WTC11 (cell line): ENCODE measurements around the gene PLAA. TPM values are rescaled to one million over a fixed set of nuclear protein-coding genes. Genes with fewer than 3 reads are reported as not detected.

Experiments
- CREB1 ChIP-seq: sonication (generic); formaldehyde crosslinking; IDR thresholded peaks from 2 replicates; pipeline ENCODE4 v1.8.0; 2023; ENCODE audit warnings: mild to moderate bottlenecking, missing genetic modification reagents
- CREM ChIP-seq: sonication (generic); formaldehyde crosslinking; IDR thresholded peaks from 2 replicates; pipeline ENCODE4 v1.8.1; 2022; ENCODE audit warnings: mild to moderate bottlenecking, missing genetic modification reagents, moderate library complexity
- ELF4 ChIP-seq: sonication (generic); formaldehyde crosslinking; IDR thresholded peaks from 2 replicates; pipeline ENCODE4 v1.8.1; 2022; ENCODE audit warnings: low read depth, mild to moderate bottlenecking, moderate library complexity, missing genetic modification reagents
- EMX1 ChIP-seq: fragments of 250-450 bp; sonication (Bioruptor Pico); IDR thresholded peaks from 2 replicates; pipeline ENCODE4 v1.8.0; 2021; ENCODE audit warnings: mild to moderate bottlenecking
- ESRRA ChIP-seq: sonication (generic); formaldehyde crosslinking; IDR thresholded peaks from 2 replicates; pipeline ENCODE4 v1.8.1; 2022; ENCODE audit warnings: mild to moderate bottlenecking, missing genetic modification reagents, borderline replicate concordance
- FOXK1 ChIP-seq: sonication (generic); formaldehyde crosslinking; IDR thresholded peaks from 2 replicates; pipeline ENCODE4 v1.8.0; 2022; ENCODE audit warnings: mild to moderate bottlenecking, moderate library complexity, missing genetic modification reagents
- FOXP1 ChIP-seq: sonication (generic); formaldehyde crosslinking; IDR thresholded peaks from 2 replicates; pipeline ENCODE4 v1.8.0; 2022; ENCODE audit warnings: missing genetic modification reagents, mild to moderate bottlenecking, moderate library complexity, borderline replicate concordance
- GTF2I ChIP-seq: fragments of 250-450 bp; sonication (Bioruptor Pico); conservative IDR thresholded peaks from 2 replicates; pipeline ENCODE4 v1.4.0; 2021; ENCODE audit warnings: mild to moderate bottlenecking
- IRF2 ChIP-seq: sonication (generic); formaldehyde crosslinking; IDR thresholded peaks from 2 replicates; pipeline ENCODE4 v1.8.0; 2022; ENCODE audit warnings: low read depth, missing genetic modification reagents, borderline replicate concordance
- MYBL2 ChIP-seq: sonication (generic); formaldehyde crosslinking; IDR thresholded peaks from 2 replicates; pipeline ENCODE4 v1.8.1; 2023; ENCODE audit warnings: mild to moderate bottlenecking, moderate library complexity, missing genetic modification reagents
- NR2C2 ChIP-seq: sonication (generic); formaldehyde crosslinking; IDR thresholded peaks from 2 replicates; pipeline ENCODE4 v1.8.0; 2022; ENCODE audit warnings: mild to moderate bottlenecking, missing genetic modification reagents
- OVOL2 ChIP-seq: fragments of 250-450 bp; sonication (Bioruptor Pico); IDR thresholded peaks from 2 replicates; pipeline ENCODE4 v1.9.0; 2021; ENCODE audit warnings: mild to moderate bottlenecking, borderline replicate concordance
- SMAD3 ChIP-seq: sonication (generic); formaldehyde crosslinking; IDR thresholded peaks from 2 replicates; pipeline ENCODE4 v1.8.0; 2022; ENCODE audit warnings: missing genetic modification reagents, mild to moderate bottlenecking, borderline replicate concordance
- SMAD4 ChIP-seq: sonication (generic); formaldehyde crosslinking; IDR thresholded peaks from 2 replicates; pipeline ENCODE4 v1.8.0; 2022; ENCODE audit warnings: mild to moderate bottlenecking, missing genetic modification reagents
- TEAD4 ChIP-seq: sonication (generic); formaldehyde crosslinking; IDR thresholded peaks from 2 replicates; pipeline ENCODE4 v1.8.0; 2022; ENCODE audit warnings: mild to moderate bottlenecking, missing genetic modification reagents
- ZNF416 ChIP-seq: fragments of 250-450 bp; sonication (Bioruptor Pico); IDR thresholded peaks from 2 replicates; pipeline ENCODE4 v1.9.0; 2021; ENCODE audit warnings: mild to moderate bottlenecking, inconsistent platforms
- ZNF423 ChIP-seq: fragments of 250-450 bp; sonication (Bioruptor Pico); IDR thresholded peaks from 2 replicates; pipeline ENCODE4 v2.1.2; 2022; ENCODE audit warnings: mild to moderate bottlenecking, moderate library complexity
- ZNF671 ChIP-seq: fragments of 250-450 bp; sonication (Bioruptor Pico); IDR thresholded peaks from 2 replicates; pipeline ENCODE4 v1.8.0; 2021; ENCODE audit warnings: mild to moderate bottlenecking
- total RNA-seq: library from RNA; stranded (reverse); gene quantifications from 3 replicates; pipeline ENCODE4 v1.2.3, GENCODE V29; 2021
- TF ChIP-seq, protein P1 (sequence below): sonication (generic); formaldehyde crosslinking; IDR thresholded peaks from 2 replicates; pipeline ENCODE4 v1.8.1; 2022; ENCODE audit warnings: low read depth, missing genetic modification reagents, borderline replicate concordance
- TF ChIP-seq, protein P2 (sequence below): sonication (generic); formaldehyde crosslinking; IDR thresholded peaks from 2 replicates; pipeline ENCODE4 v1.8.1; 2022; ENCODE audit warnings: low read depth, mild to moderate bottlenecking, moderate library complexity, missing genetic modification reagents, borderline replicate concordance
- TF ChIP-seq, protein P3 (sequence below): sonication (generic); formaldehyde crosslinking; IDR thresholded peaks from 2 replicates; pipeline ENCODE4 v1.8.0; 2023; ENCODE audit warnings: mild to moderate bottlenecking, missing genetic modification reagents
- TF ChIP-seq, protein P4 (sequence below): sonication (generic); formaldehyde crosslinking; IDR thresholded peaks from 2 replicates; pipeline ENCODE4 v1.8.1; 2023; ENCODE audit warnings: mild to moderate bottlenecking, moderate library complexity, missing genetic modification reagents
- TF ChIP-seq, protein P5 (sequence below): sonication (generic); formaldehyde crosslinking; IDR thresholded peaks from 2 replicates; pipeline ENCODE4 v1.8.0; 2022; ENCODE audit warnings: mild to moderate bottlenecking, missing genetic modification reagents
- TF ChIP-seq, protein P6 (sequence below): sonication (generic); formaldehyde crosslinking; IDR thresholded peaks from 2 replicates; pipeline ENCODE4 v1.8.1; 2022; ENCODE audit warnings: mild to moderate bottlenecking, moderate library complexity, missing genetic modification reagents
- TF ChIP-seq, protein P7 (sequence below): sonication (generic); formaldehyde crosslinking; IDR thresholded peaks from 2 replicates; pipeline ENCODE4 v1.8.0; 2022; ENCODE audit warnings: mild to moderate bottlenecking, missing genetic modification reagents
- TF ChIP-seq, protein P8 (sequence below): fragments of 250-450 bp; sonication (Bioruptor Pico); IDR thresholded peaks from 2 replicates; pipeline ENCODE4 v1.9.0; 2021; ENCODE audit warnings: mild to moderate bottlenecking

Gene PLAA
- total RNA-seq, 1 experiment from 2014 or later: 56.1 TPM

DNA sequence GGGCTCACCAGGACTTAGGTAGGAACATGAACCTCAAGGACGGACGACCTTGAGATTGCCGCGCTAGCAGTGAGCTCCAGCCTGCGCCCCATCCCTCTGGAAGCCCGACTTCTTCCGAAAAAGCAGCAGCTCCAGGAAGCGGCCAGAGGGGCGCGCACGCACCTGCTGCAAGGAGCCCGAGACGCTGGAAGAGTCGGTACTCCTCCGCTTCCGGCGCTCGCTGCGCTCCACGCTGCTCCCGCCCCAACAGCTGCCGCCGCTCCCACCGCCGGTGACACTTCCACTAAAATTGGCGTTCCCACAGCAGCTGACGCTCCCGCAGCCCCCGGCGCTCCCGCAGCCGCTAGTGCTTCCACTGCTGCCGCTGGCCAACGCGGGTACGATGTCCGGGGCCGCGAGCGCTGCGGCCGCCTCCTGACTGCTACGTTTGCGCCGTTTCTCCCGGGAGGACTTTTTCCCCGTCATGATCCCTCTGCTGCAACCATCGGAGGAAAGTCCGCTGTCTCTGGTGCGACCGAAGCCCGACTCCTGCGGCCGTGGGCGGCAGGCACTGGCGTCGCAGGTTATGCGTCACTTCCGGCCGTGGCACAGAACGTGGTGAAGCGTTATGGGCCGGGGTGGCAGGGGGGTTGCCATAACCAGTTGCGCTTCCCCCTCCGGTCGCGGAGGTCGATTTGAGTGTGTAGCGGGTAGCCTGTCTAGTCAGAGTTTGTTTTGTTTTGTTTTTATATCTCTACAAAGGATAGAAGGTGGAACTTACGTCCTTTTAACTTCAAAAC lies 54.6 kb downstream of the PLAA start, which contains the start of gene CAAP1 (continued):
- TF ChIP-seq, protein P1, sequence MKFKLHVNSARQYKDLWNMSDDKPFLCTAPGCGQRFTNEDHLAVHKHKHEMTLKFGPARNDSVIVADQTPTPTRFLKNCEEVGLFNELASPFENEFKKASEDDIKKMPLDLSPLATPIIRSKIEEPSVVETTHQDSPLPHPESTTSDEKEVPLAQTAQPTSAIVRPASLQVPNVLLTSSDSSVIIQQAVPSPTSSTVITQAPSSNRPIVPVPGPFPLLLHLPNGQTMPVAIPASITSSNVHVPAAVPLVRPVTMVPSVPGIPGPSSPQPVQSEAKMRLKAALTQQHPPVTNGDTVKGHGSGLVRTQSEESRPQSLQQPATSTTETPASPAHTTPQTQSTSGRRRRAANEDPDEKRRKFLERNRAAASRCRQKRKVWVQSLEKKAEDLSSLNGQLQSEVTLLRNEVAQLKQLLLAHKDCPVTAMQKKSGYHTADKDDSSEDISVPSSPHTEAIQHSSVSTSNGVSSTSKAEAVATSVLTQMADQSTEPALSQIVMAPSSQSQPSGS (CRISPR knock-in tag): no peak
- TF ChIP-seq GTF2I (CRISPR knock-in tag) (0 out of 2 replicates have a peak, but pooled peaks have one; percentile 15), ZNF423 (CRISPR knock-in tag) (no peak), SMAD4 (CRISPR knock-in tag) (0 out of 2 replicates have a peak, but pooled peaks have one; percentile 50), EMX1 (no peak), IRF2 (no peak), MYBL2 (peak; percentile 81; the same call in 1 of the 2 replicates), FOXP1 (CRISPR knock-in tag) (peak; percentile 85; the same call in 1 of the 2 replicates), CREM (peak; percentile 99), ELF4 (CRISPR knock-in tag) (peak; percentile 39; the same call in 1 of the 2 replicates), FOXK1 (CRISPR knock-in tag) (peak; percentile 91), OVOL2 (CRISPR knock-in tag) (no peak), ESRRA (CRISPR knock-in tag) (0 out of 2 replicates have a peak, but pooled peaks have one; percentile 70), SMAD3 (CRISPR knock-in tag) (peak; percentile 16; the same call in 1 of the 2 replicates), ZNF416 (no peak), ZNF671 (CRISPR knock-in tag) (no peak), NR2C2 (CRISPR knock-in tag) (no peak), TEAD4 (CRISPR knock-in tag) (peak; percentile 75), CREB1 (CRISPR knock-in tag) (peak; percentile 88)
- TF ChIP-seq, protein P2, sequence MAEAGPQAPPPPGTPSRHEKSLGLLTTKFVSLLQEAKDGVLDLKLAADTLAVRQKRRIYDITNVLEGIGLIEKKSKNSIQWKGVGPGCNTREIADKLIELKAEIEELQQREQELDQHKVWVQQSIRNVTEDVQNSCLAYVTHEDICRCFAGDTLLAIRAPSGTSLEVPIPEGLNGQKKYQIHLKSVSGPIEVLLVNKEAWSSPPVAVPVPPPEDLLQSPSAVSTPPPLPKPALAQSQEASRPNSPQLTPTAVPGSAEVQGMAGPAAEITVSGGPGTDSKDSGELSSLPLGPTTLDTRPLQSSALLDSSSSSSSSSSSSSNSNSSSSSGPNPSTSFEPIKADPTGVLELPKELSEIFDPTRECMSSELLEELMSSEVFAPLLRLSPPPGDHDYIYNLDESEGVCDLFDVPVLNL: no peak
- TF ChIP-seq, protein P3, sequence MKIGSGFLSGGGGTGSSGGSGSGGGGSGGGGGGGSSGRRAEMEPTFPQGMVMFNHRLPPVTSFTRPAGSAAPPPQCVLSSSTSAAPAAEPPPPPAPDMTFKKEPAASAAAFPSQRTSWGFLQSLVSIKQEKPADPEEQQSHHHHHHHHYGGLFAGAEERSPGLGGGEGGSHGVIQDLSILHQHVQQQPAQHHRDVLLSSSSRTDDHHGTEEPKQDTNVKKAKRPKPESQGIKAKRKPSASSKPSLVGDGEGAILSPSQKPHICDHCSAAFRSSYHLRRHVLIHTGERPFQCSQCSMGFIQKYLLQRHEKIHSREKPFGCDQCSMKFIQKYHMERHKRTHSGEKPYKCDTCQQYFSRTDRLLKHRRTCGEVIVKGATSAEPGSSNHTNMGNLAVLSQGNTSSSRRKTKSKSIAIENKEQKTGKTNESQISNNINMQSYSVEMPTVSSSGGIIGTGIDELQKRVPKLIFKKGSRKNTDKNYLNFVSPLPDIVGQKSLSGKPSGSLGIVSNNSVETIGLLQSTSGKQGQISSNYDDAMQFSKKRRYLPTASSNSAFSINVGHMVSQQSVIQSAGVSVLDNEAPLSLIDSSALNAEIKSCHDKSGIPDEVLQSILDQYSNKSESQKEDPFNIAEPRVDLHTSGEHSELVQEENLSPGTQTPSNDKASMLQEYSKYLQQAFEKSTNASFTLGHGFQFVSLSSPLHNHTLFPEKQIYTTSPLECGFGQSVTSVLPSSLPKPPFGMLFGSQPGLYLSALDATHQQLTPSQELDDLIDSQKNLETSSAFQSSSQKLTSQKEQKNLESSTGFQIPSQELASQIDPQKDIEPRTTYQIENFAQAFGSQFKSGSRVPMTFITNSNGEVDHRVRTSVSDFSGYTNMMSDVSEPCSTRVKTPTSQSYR: peak; percentile 54; the same call in 1 of the 2 replicates
- TF ChIP-seq, protein P4, sequence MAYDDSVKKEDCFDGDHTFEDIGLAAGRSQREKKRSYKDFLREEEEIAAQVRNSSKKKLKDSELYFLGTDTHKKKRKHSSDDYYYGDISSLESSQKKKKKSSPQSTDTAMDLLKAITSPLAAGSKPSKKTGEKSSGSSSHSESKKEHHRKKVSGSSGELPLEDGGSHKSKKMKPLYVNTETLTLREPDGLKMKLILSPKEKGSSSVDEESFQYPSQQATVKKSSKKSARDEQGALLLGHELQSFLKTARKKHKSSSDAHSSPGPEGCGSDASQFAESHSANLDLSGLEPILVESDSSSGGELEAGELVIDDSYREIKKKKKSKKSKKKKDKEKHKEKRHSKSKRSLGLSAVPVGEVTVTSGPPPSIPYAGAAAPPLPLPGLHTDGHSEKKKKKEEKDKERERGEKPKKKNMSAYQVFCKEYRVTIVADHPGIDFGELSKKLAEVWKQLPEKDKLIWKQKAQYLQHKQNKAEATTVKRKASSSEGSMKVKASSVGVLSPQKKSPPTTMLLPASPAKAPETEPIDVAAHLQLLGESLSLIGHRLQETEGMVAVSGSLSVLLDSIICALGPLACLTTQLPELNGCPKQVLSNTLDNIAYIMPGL (CRISPR knock-in tag): peak; percentile 98
- TF ChIP-seq, protein P5, sequence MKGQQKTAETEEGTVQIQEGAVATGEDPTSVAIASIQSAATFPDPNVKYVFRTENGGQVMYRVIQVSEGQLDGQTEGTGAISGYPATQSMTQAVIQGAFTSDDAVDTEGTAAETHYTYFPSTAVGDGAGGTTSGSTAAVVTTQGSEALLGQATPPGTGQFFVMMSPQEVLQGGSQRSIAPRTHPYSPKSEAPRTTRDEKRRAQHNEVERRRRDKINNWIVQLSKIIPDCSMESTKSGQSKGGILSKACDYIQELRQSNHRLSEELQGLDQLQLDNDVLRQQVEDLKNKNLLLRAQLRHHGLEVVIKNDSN: peak; percentile 55
- TF ChIP-seq, protein P6, sequence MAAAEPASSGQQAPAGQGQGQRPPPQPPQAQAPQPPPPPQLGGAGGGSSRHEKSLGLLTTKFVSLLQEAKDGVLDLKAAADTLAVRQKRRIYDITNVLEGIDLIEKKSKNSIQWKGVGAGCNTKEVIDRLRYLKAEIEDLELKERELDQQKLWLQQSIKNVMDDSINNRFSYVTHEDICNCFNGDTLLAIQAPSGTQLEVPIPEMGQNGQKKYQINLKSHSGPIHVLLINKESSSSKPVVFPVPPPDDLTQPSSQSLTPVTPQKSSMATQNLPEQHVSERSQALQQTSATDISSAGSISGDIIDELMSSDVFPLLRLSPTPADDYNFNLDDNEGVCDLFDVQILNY (CRISPR knock-in tag): peak; percentile 77; the same call in 1 of the 2 replicates
- TF ChIP-seq, protein P7, sequence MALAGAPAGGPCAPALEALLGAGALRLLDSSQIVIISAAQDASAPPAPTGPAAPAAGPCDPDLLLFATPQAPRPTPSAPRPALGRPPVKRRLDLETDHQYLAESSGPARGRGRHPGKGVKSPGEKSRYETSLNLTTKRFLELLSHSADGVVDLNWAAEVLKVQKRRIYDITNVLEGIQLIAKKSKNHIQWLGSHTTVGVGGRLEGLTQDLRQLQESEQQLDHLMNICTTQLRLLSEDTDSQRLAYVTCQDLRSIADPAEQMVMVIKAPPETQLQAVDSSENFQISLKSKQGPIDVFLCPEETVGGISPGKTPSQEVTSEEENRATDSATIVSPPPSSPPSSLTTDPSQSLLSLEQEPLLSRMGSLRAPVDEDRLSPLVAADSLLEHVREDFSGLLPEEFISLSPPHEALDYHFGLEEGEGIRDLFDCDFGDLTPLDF: no peak
- TF ChIP-seq, protein P8, sequence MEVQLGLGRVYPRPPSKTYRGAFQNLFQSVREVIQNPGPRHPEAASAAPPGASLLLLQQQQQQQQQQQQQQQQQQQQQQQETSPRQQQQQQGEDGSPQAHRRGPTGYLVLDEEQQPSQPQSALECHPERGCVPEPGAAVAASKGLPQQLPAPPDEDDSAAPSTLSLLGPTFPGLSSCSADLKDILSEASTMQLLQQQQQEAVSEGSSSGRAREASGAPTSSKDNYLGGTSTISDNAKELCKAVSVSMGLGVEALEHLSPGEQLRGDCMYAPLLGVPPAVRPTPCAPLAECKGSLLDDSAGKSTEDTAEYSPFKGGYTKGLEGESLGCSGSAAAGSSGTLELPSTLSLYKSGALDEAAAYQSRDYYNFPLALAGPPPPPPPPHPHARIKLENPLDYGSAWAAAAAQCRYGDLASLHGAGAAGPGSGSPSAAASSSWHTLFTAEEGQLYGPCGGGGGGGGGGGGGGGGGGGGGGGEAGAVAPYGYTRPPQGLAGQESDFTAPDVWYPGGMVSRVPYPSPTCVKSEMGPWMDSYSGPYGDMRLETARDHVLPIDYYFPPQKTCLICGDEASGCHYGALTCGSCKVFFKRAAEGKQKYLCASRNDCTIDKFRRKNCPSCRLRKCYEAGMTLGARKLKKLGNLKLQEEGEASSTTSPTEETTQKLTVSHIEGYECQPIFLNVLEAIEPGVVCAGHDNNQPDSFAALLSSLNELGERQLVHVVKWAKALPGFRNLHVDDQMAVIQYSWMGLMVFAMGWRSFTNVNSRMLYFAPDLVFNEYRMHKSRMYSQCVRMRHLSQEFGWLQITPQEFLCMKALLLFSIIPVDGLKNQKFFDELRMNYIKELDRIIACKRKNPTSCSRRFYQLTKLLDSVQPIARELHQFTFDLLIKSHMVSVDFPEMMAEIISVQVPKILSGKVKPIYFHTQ (CRISPR knock-in tag): no peak
